ENCODE results near the gene PRTG.

DNA sequence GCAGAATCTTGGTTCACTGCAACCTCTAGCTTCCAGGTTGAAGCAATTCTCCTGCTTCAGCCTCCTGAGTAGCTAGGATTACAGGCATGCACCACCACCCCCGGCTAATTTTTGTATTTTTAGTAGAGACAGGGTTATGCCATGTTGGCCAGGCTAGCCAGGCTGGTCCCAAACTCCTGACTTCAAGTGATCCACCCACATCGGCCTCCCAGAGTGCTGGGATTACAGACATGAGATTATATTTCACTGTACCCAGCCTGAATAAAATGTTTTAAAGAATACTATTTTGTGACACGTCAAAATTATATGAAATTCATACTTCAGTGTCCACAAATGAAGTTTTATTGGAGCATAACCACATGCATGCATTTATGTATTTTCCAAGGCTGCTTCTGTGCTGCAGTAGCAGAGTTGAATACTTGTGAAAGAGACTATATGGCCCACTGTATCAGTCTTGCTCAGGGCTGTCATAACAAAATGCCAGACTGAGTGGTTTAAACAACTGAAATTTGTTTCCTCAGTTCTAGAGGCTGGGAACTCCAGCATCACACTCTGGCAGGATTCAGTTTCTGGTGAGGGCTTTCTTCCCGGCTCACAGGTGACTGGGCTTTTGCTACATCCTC lies 77.2 kb downstream of the PRTG start:
- TF ChIP-seq, protein P1, sequence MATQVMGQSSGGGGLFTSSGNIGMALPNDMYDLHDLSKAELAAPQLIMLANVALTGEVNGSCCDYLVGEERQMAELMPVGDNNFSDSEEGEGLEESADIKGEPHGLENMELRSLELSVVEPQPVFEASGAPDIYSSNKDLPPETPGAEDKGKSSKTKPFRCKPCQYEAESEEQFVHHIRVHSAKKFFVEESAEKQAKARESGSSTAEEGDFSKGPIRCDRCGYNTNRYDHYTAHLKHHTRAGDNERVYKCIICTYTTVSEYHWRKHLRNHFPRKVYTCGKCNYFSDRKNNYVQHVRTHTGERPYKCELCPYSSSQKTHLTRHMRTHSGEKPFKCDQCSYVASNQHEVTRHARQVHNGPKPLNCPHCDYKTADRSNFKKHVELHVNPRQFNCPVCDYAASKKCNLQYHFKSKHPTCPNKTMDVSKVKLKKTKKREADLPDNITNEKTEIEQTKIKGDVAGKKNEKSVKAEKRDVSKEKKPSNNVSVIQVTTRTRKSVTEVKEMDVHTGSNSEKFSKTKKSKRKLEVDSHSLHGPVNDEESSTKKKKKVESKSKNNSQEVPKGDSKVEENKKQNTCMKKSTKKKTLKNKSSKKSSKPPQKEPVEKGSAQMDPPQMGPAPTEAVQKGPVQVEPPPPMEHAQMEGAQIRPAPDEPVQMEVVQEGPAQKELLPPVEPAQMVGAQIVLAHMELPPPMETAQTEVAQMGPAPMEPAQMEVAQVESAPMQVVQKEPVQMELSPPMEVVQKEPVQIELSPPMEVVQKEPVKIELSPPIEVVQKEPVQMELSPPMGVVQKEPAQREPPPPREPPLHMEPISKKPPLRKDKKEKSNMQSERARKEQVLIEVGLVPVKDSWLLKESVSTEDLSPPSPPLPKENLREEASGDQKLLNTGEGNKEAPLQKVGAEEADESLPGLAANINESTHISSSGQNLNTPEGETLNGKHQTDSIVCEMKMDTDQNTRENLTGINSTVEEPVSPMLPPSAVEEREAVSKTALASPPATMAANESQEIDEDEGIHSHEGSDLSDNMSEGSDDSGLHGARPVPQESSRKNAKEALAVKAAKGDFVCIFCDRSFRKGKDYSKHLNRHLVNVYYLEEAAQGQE (IDR thresholded peaks at IDR 0.05; ENCODE audit: insufficient read depth in 1 of 2, low read depth in 2 of 2, low read length in 2 of 2), result no peak
- TF ChIP-seq SIN3A (IDR thresholded peaks at IDR 0.05; ENCODE audit: borderline replicate concordance, insufficient read depth, low read length), result no peak
- TF ChIP-seq FOXP2 (optimal IDR thresholded peaks at IDR 0.05; ENCODE audit: borderline replicate concordance, extremely low read depth, extremely low read length, insufficient read depth), result no peak
